GM10266 (cell line): ENCODE results near the gene FRZB.

Experiments
- DNase-seq: peaks from one replicate; pipeline ENCODE4 v3.0.0; 2012; ENCODE audit errors: extremely low spot score
- TF ChIP-seq, protein P1 (sequence below): IDR thresholded peaks from 2 replicates; pipeline ENCODE4 v1.5.1; 2012; ENCODE audit warnings: mild to moderate bottlenecking, low read depth; ENCODE audit not compliant: control insufficient read depth, insufficient read depth; ENCODE audit errors: missing control alignments

The FRZB gene

DNA sequence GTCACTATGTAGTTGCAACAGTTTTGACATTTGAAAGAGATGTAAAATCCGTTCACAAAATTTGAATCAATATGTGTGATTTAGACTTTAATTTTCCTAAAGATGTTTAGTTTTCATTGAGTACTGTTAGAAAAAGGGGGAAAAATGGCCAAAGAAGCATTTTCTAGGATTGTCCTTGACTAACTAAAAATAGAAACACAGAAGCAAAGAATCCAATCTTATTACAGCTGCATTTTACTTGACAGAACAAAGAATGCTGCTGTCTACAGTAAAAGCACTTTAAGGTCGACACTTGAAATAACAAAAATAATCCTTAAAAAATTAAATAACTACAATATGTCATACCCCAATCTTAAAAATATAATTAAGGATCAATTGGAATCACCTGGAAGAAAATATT is 48.9 kb downstream of the FRZB start:
- TF ChIP-seq, protein P1, sequence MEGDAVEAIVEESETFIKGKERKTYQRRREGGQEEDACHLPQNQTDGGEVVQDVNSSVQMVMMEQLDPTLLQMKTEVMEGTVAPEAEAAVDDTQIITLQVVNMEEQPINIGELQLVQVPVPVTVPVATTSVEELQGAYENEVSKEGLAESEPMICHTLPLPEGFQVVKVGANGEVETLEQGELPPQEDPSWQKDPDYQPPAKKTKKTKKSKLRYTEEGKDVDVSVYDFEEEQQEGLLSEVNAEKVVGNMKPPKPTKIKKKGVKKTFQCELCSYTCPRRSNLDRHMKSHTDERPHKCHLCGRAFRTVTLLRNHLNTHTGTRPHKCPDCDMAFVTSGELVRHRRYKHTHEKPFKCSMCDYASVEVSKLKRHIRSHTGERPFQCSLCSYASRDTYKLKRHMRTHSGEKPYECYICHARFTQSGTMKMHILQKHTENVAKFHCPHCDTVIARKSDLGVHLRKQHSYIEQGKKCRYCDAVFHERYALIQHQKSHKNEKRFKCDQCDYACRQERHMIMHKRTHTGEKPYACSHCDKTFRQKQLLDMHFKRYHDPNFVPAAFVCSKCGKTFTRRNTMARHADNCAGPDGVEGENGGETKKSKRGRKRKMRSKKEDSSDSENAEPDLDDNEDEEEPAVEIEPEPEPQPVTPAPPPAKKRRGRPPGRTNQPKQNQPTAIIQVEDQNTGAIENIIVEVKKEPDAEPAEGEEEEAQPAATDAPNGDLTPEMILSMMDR = no peak
- no peak for DNase-seq

DNA sequence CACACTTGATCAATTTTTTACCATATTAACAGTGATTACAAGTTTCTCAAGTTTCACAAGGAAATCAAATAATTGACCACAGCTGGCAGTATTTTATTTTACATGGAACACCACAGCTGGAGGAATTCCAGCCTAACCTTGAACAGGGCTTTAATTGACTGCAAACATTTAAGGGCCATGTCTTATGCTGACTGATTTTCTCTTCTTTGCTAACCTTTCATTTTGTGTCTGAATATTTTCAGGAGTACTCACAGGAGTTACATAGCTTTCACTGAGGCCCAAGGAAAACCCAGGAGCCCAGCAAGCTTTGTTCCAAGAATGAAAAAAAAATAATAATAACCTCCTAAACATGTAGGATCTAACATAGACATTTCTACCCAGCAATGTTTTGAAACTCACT is 49.6 kb downstream of the FRZB start:
- DNase-seq = no peak
- TF ChIP-seq, protein P1 = no peak

DNA sequence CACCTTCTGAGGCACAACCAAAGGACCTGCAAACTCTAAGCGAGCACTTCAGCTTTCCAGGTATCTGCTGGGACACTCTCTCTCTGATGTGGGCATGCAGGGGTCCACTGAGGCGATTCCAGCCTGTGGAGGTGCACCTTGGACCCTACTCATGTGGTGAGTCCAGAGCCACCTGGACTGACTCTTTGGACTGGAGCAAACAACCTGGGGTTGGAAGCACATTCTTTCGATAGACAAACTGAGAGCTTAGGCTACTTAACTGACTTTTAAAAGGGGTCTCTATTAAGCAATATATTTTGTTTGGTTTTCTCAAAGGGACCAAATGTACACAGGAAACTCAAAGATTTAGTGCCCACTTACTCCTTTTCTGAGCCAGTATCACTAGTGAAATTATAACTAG is 51.6 kb downstream of the FRZB start:
- TF ChIP-seq, protein P1 = no peak
- DNase-seq = no peak

DNA sequence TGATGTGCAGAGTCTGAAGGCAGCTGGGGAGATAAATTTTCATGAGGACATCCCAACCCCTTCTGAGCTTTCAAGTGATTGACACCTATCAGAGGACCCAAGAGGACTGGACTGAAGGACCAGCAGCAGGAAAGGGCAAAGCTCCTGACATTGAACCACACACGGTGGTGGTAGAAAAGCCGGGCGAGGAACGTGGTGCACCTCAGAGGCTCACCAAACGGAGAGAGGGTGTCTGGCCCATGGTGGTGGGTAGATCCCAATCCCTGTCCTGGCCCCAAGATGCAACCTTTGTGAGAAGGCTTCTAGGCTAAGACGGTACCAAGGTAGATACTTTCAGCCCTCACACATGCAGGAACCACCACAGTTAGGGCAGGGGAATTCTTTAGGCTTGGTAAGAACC is 52.1 kb downstream of the FRZB start:
- no peak for DNase-seq
- TF ChIP-seq, protein P1 = no peak

DNA sequence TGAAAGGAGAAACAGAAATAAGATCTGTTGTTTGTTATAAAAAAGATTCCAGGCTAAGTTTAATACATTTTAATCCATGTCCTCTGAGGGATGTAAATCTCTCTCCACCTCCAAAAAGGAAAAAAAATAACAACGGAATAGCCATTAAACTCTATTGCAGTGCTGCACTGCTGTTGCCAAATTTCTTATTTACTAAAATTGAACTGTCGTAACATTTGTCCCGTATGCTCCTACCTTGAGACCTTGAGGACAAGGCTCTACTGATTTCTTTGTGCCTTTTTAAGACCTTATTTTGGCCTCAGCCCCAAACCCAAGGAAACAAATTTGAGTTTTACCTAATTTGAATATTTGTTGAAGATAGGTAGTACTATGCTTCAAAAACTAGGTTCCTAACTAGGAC is 56.4 kb downstream of the FRZB start:
- TF ChIP-seq, protein P1 = no peak
- DNase-seq = no peak

DNA sequence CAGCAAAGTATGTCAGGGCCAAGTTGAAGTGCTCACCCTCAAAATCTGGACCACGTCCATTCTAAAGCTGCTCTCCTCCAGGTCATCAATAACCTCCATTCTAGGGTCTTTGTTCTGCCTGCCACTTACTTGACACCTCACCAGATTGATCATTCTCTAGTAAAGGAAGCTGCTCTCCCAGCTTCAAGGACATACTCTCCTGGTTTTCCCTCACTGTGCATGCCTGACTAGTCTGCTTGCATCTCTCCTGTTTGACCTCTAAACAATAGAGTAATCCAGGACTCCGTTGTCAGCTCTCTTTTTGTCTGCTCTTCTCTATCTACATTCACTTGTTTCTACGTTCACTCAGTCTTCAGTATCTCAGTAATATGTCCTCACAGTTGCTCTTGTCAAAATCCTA is 59.1 kb downstream of the FRZB start:
- TF ChIP-seq, protein P1 = no peak
- DNase-seq = no peak

DNA sequence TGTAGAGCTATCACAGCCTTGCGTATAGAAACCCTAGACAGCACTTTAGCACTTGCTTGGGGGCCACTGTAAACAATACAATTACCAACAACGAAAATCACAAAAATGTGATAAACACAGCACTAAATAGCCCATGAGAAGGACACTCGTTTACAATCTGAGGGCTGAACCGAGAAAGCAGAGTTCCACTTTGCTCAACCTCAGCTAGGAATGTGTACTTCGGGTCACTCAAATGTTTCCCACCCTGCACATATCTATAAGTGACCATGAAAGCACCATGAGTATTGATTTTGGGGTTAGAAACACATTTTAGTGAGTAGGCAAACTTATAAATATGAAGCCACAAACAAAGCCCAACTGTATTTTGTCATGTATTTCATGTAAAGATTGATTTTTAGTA is 62.3 kb downstream of the FRZB start:
- TF ChIP-seq, protein P1 = no peak
- DNase-seq = no peak
